Spleen (tissue), 11 donors: Measurements from ENCODE around the gene TNNT2. TPM values are rescaled to one million over a fixed set of nuclear protein-coding genes. Genes with fewer than 3 reads are reported as not detected.

Source experiments
- DNase-seq: peaks from one replicate; pipeline ENCODE4 v3.0.0-alpha.2; 2020
- H3K27ac ChIP-seq, 8 donors: fragments of 200-600 bp; sonication (generic) in 7 of 8; 1 replicate in 4 of 8; 2 replicates in 4 of 8; pipeline versions ENCODE4 v1.5.0 to v1.8.0; 2016 to 2021; ENCODE audit warnings: inconsistent platforms in 4 of 8, mild to moderate bottlenecking in 4 of 8, moderate library complexity in 1 of 8
- H3K27me3 ChIP-seq, 7 donors: fragments of 200-600 bp; sonication (generic) in 6 of 7; replicated peaks in 1 of 7; 1 replicate in 4 of 7; 2 replicates in 3 of 7; pipeline versions ENCODE4 v1.5.0 to v1.8.0; 2016 to 2021; ENCODE audit warnings: inconsistent platforms in 3 of 7, mild to moderate bottlenecking in 1 of 7
- H3K36me3 ChIP-seq, 6 donors: fragments of 200-600 bp; sonication (generic) in 5 of 6; 1 replicate in 4 of 6; 2 replicates in 2 of 6; pipeline versions ENCODE4 v1.5.0 to v1.8.0; 2016 to 2021; ENCODE audit warnings: inconsistent platforms in 2 of 6
- H3K4me1 ChIP-seq, 6 donors: fragments of 200-600 bp; sonication (generic) in 5 of 6; 1 replicate in 3 of 6; 2 replicates in 3 of 6; pipeline versions ENCODE4 v1.5.0 to v1.8.0; 2016 to 2021; ENCODE audit warnings: inconsistent platforms in 3 of 6
- H3K4me3 ChIP-seq, 8 donors: fragments of 200-600 bp; sonication (generic) in 7 of 8; 1 replicate in 4 of 8; 2 replicates in 4 of 8; pipeline versions ENCODE4 v1.5.0 to v1.8.0; 2016 to 2021; ENCODE audit warnings: inconsistent platforms in 4 of 8, mild to moderate bottlenecking in 4 of 8, moderate library complexity in 2 of 8
- H3K9me3 ChIP-seq, 8 donors: fragments of 200-600 bp; sonication (generic) in 7 of 8; 1 replicate in 4 of 8; 2 replicates in 4 of 8; pipeline versions ENCODE4 v1.5.0 to v1.8.0; 2016 to 2021; ENCODE audit warnings: inconsistent platforms in 4 of 8
- POLR2A ChIP-seq, 3 donors: fragments of 450-650 bp; IDR thresholded peaks; one replicate each; pipeline ENCODE4 v1.5.1; 2017; ENCODE audit warnings: antibody characterized with exemption in 3 of 3, mild to moderate bottlenecking in 1 of 3
- POLR2AphosphoS5 ChIP-seq, 3 donors: sonication (generic); formaldehyde crosslinking; IDR thresholded peaks; one replicate each; pipeline ENCODE4 v1.5.1; 2017; ENCODE audit warnings: antibody characterized with exemption in 3 of 3
- WGBS, 5 donors: extraction: QIAGEN DNeasy Blood & Tissue Kit in 3 of 5; methylation state at CpG; one replicate each; pipeline versions ENCODE4 v1.1.5 to v1.1.7; 2013 to 2018; 5-methylcytosine and 5-hydroxymethylcytosine counted together
- intact Hi-C: fragments of 100-400 bp; cut with DNase I; formaldehyde crosslinking; loops from one replicate; pipeline ENCODE4 v1.15.0; 2023; ENCODE audit warnings: low total_unique reads
- polyA plus RNA-seq, 3 donors: library from polyadenylated mRNA; stranded (reverse); fragments of 200-250 nt; gene quantifications; one replicate each; pipeline ENCODE4 v1.2.1, GENCODE V29; 2013
- total RNA-seq, 7 donors: library from RNA; depleted of rRNA in 3 of 7; stranded (reverse); fragments of >200 nt in 3 of 7; fragmentation: NEBNext Ultra II Directional in 4 of 7; extraction: Animal tissue kit (Norgen Biotek cat#: 25700) in 4 of 7; gene quantifications; one replicate each; pipeline versions ENCODE4 v1.1.0 to v1.2.1, GENCODE V29; 2016 to 2021
- TF ChIP-seq, protein P1 (sequence below), 11 experiments: fragments of 200-600 bp in 7 of 11; fragments of 450-650 bp in 4 of 11; sonication (generic) in 4 of 11; IDR thresholded peaks in 8 of 11; conservative IDR thresholded peaks in 3 of 11; 1 replicate in 7 of 11; 2 replicates in 4 of 11; pipeline versions ENCODE4 v1.4.0 to v1.8.0; 2016 to 2021; ENCODE audit warnings: antibody characterized with exemption in 11 of 11, inconsistent platforms in 4 of 11, mild to moderate bottlenecking in 1 of 11
- donor health status: healthy with polysubstance abuse.
- donor health status: DM: no; HTN: no; CAD: no; lungs with moderate emphysema.
- donor health status: DM: no; HTN: no; CAD: no.
- donor health status: Bipolar disorder and iron deficiency.
- donor health status: healthy.
- donor health status: DM: no; HTN: no; CAD: no.
- donor health status: DM: yes; HTN: yes; CAD: no.

The TNNT2 gene
- total and polyA plus RNA-seq, 10 donors: 0.41 to 3.8 (median 1.2) TPM; not detected in 5

DNA sequence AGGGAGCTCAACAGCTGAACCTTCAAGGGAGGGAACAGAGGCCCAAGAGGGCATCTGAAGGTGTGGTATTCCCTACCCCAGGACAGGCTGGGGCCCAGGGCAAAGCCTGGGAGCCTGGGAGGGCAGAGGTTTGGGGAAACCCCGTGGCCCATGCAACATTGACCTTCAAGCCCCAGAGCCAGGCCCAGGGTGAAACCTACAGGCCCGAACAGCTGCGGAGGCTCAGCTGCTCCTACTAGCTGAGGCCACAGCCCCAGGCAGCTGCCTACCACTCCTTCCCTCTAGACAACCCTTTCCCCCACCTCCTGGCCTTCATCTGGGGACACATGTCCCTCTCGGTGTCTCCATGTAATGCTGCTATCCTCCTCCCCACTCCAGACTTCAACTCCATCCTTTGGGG lies 18.5 kb upstream of the TNNT2 start:
- intact Hi-C loops: no loop called here

GRCh38 chr1:201394591-201394990 lies 17.1 kb upstream of the TNNT2 start:
- DNase-seq: no peak
- WGBS, 5 donors: 60 to 89% (median 74%) methylated on average over 3 of the region's 3 CpGs
- Histone ChIP-seq H3K4me3 (no peak overlapping the region), H3K36me3 (no peaks in the 10 kb centered on the region), H3K27ac (no peak overlapping the region), H3K9me3 (no peaks in the 10 kb centered on the region), H3K27me3 (peaks cover 3 to 27% (median 14%) of the 10 kb centered on the region in 7 donors), H3K4me1 (peaks cover 0 to 10% (median 9%) of the 10 kb centered on the region in 6 donors)
- TF ChIP-seq POLR2AphosphoS5 (IDR thresholded peaks at IDR 0.05) (no peak), POLR2A (IDR thresholded peaks at IDR 0.05) (no peak)
- TF ChIP-seq, protein P1, sequence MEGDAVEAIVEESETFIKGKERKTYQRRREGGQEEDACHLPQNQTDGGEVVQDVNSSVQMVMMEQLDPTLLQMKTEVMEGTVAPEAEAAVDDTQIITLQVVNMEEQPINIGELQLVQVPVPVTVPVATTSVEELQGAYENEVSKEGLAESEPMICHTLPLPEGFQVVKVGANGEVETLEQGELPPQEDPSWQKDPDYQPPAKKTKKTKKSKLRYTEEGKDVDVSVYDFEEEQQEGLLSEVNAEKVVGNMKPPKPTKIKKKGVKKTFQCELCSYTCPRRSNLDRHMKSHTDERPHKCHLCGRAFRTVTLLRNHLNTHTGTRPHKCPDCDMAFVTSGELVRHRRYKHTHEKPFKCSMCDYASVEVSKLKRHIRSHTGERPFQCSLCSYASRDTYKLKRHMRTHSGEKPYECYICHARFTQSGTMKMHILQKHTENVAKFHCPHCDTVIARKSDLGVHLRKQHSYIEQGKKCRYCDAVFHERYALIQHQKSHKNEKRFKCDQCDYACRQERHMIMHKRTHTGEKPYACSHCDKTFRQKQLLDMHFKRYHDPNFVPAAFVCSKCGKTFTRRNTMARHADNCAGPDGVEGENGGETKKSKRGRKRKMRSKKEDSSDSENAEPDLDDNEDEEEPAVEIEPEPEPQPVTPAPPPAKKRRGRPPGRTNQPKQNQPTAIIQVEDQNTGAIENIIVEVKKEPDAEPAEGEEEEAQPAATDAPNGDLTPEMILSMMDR (IDR thresholded peaks at IDR 0.05 in 8 of 11, conservative IDR thresholded peaks at IDR 0.05 in 3 of 11): no peak
- intact Hi-C loops: no loop called here

More for the DNA sequence above, 18.5 kb upstream of the TNNT2 start:
- H3K9me3 ChIP-seq: no peaks in the 10 kb centered on the region
- no peaks in the 10 kb centered on the region for H3K36me3 ChIP-seq
- 72 to 90% (median 87%) methylated on average over 4 of the region's 4 CpGs for WGBS, 5 donors
- DNase-seq: no peak
- no peak overlapping the region for H3K27ac ChIP-seq
- TF ChIP-seq POLR2AphosphoS5 (IDR thresholded peaks at IDR 0.05): no peak
- no peak for TF ChIP-seq POLR2A (IDR thresholded peaks at IDR 0.05)
- TF ChIP-seq, protein P1 (IDR thresholded peaks at IDR 0.05 in 8 of 11, conservative IDR thresholded peaks at IDR 0.05 in 3 of 11): no peak
- peaks cover 0 to 12% (median 10%) of the 10 kb centered on the region in 6 donors for H3K4me1 ChIP-seq
- no peak overlapping the region for H3K4me3 ChIP-seq
- peaks cover 4 to 41% (median 24%) of the 10 kb centered on the region in 7 donors for H3K27me3 ChIP-seq

GRCh38 chr1:201393076-201393475 lies 15.6 kb upstream of the TNNT2 start:
- H3K36me3 ChIP-seq: no peaks in the 10 kb centered on the region
- DNase-seq: no peak
- no peak overlapping the region for H3K4me3 ChIP-seq
- no peaks in the 10 kb centered on the region for H3K4me1 ChIP-seq
- no peaks in the 10 kb centered on the region for H3K9me3 ChIP-seq
- TF ChIP-seq, protein P1 (IDR thresholded peaks at IDR 0.05 in 8 of 11, conservative IDR thresholded peaks at IDR 0.05 in 3 of 11): no peak
- TF ChIP-seq POLR2A (IDR thresholded peaks at IDR 0.05): no peak
- TF ChIP-seq POLR2AphosphoS5 (IDR thresholded peaks at IDR 0.05): no peak
- no peak overlapping the region for H3K27ac ChIP-seq
- 22 to 37% (median 33%) methylated on average over 3 of the region's 3 CpGs for WGBS, 5 donors
- intact Hi-C loops: no loop called here
- peaks cover 0 to 12% (median 0%) of the 10 kb centered on the region in 7 donors for H3K27me3 ChIP-seq

DNA sequence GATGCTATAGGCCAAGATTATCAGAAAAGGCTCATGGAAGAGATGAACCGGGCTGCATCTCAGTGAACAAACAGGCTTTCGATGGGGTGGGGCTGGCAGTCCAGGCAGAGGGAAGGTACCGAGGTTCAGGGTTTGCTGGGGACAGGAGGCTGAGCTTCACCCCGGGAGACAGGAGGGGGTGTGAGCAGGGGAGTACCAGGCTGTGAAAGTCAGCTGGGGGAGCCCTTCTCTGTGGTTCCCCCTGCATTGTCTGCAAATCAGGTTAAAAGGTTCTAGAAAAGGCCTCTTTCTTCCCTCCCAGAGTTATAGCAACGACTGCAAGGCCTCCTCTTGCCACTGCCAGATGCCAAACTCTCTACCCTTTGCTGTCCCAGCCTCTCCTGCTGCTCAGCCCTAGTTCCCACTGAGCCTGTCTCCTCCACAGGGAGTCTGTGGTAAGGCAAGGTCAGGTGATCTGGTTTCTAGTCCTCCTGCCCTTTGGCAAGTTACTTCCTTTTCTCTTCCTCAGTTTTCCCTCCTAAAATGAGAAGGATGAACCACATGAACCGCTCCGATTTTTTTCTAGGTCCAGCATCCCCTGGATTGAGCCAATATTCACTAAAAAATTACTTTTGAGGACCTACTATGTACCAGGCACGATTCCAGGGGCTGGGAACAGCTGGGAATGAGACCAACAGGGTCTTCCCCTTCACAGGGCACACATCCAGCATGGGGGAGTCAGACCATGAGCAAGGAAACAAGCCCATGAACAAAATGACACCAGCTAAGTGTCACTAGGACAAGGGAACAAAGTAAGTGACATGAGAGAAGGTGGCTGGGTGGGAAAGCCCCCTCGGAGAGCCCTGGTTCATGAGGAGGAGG lies 14.4 kb upstream of the TNNT2 start:
- Histone ChIP-seq H3K27me3 (peaks cover 0 to 18% (median 0%) of the 10 kb centered on the region in 7 donors), H3K9me3 (no peaks in the 10 kb centered on the region), H3K36me3 (no peaks in the 10 kb centered on the region), H3K4me1 (no peaks in the 10 kb centered on the region), H3K27ac (no peak overlapping the region), H3K4me3 (no peak overlapping the region)
- intact Hi-C loops: no loop called here
- DNase-seq: no peak
- WGBS, 5 donors: 65 to 78% (median 74%) methylated on average over 9 of the region's 9 CpGs
- TF ChIP-seq POLR2AphosphoS5 (IDR thresholded peaks at IDR 0.05) (no peak), POLR2A (IDR thresholded peaks at IDR 0.05) (no peak)
- TF ChIP-seq, protein P1 (IDR thresholded peaks at IDR 0.05 in 8 of 11, conservative IDR thresholded peaks at IDR 0.05 in 3 of 11): no peak
